H1 (cell line): ENCODE data around the gene GNG12. TPM values are rescaled to one million over a fixed set of nuclear protein-coding genes. Genes with fewer than 3 reads are reported as not detected.

Source experiments
- CTCF ChIA-PET: fragments of 300-600 bp; sonication (Branson Sonifier 250); formaldehyde crosslinking; loops from one replicate; lab custom pipeline; 2021; ENCODE audit not compliant: partially characterized antibody; lab: Charles Lee
- POLR2A ChIA-PET: fragments of 300-600 bp; sonication (Branson Sonifier 250); formaldehyde crosslinking; loops from one replicate; lab custom pipeline; 2021; ENCODE audit warnings: inconsistent platforms; ENCODE audit not compliant: partially characterized antibody; lab: Charles Lee
- DNase-seq, 2 experiments: peaks; one replicate each; pipeline versions ENCODE4 v3.0.0 to v3.0.0-alpha.2; 2010 to 2022; ENCODE audit warnings: low spot score in 2 of 2, low read depth in 1 of 2, mixed read lengths in 1 of 2
- FAIRE-seq: peaks from 2 replicates; lab custom pipeline; 2011; peaks lifted over from hg19 to GRCh38; lab: Jason Lieb, UNC
- H2AFZ ChIP-seq: 2 replicates; pipeline ENCODE4 v1.8.1; 2012; ENCODE audit warnings: low read length, inconsistent platforms
- H2AK5ac ChIP-seq: 2 replicates; pipeline ENCODE4 v1.6.1; 2013; ENCODE audit warnings: low read depth, low read length
- H2BK120ac ChIP-seq: replicated peaks from 2 replicates; pipeline ENCODE3; 2013; ENCODE audit warnings: low read depth, low read length, inconsistent platforms
- H2BK12ac ChIP-seq: 2 replicates; pipeline ENCODE4 v1.6.1; 2013; ENCODE audit warnings: low read depth, low read length
- H2BK15ac ChIP-seq: 2 replicates; pipeline ENCODE4 v1.6.1; 2013; ENCODE audit warnings: low read length
- H2BK20ac ChIP-seq: 2 replicates; pipeline ENCODE4 v1.6.1; 2013; ENCODE audit warnings: low read length
- H2BK5ac ChIP-seq: 2 replicates; pipeline ENCODE4 v1.6.1; 2013; ENCODE audit warnings: low read depth, low read length
- H3K14ac ChIP-seq: 2 replicates; pipeline ENCODE4 v1.6.1; 2013; ENCODE audit warnings: inconsistent platforms; ENCODE audit not compliant: insufficient read length
- H3K18ac ChIP-seq: 2 replicates; pipeline ENCODE4 v1.6.1; 2013; ENCODE audit warnings: low read length; ENCODE audit errors: extremely low read depth
- H3K23ac ChIP-seq: 2 replicates; pipeline ENCODE4 v1.6.1; 2013; ENCODE audit warnings: inconsistent platforms; ENCODE audit not compliant: insufficient read length
- H3K23me2 ChIP-seq: 2 replicates; pipeline ENCODE4 v1.6.1; 2013; ENCODE audit warnings: low read depth, low read length
- H3K27ac ChIP-seq: 2 replicates; pipeline ENCODE4 v1.6.1; 2011; ENCODE audit warnings: low read depth, low read length, inconsistent platforms
- H3K27me3 ChIP-seq, 4 experiments: replicated peaks in 1 of 4; 1 replicate in 1 of 4; 2 replicates in 3 of 4; pipeline versions ENCODE4 v1.6.1 to v1.8.1; 2011 to 2013; ENCODE audit warnings: low read length in 3 of 4, mild to moderate bottlenecking in 3 of 4, inconsistent platforms in 2 of 4, mixed read lengths in 2 of 4, moderate library complexity in 1 of 4; ENCODE audit not compliant: control insufficient read depth in 3 of 4, insufficient read depth in 3 of 4; ENCODE audit errors: extremely low read depth in 1 of 4
- H3K36me3 ChIP-seq, 4 experiments: 2 replicates each; pipeline versions ENCODE4 v1.6.1 to v1.8.1; 2011 to 2013; ENCODE audit warnings: mild to moderate bottlenecking in 4 of 4, low read length in 3 of 4, moderate library complexity in 2 of 4, control low read depth in 1 of 4, inconsistent platforms in 1 of 4; ENCODE audit not compliant: insufficient read depth in 4 of 4, control insufficient read depth in 2 of 4
- H3K4ac ChIP-seq: replicated peaks from 2 replicates; pipeline ENCODE3; 2013; ENCODE audit warnings: low read length, low read depth, mixed read lengths, inconsistent platforms; ENCODE audit not compliant: insufficient read length
- H3K4me1 ChIP-seq, 4 experiments: replicated peaks in 1 of 4; 1 replicate in 1 of 4; 2 replicates in 3 of 4; pipeline versions ENCODE4 v1.6.1 to v1.8.1; 2011 to 2013; ENCODE audit warnings: low read length in 3 of 4, inconsistent platforms in 2 of 4, mixed read lengths in 1 of 4; ENCODE audit not compliant: insufficient read depth in 4 of 4, control insufficient read depth in 3 of 4
- H3K4me2 ChIP-seq, 2 experiments: 2 replicates each; pipeline versions ENCODE4 v1.6.1 to v1.8.1; 2011 to 2013; ENCODE audit warnings: low read depth in 2 of 2, low read length in 2 of 2, control low read depth in 1 of 2, inconsistent platforms in 1 of 2, mild to moderate bottlenecking in 1 of 2; ENCODE audit not compliant: insufficient read depth in 1 of 2
- H3K4me3 ChIP-seq, 4 experiments: fragments of 200-600, 300-600 bp in 1 of 4; sonication (generic), shearing (Covaris generic), sonication (Bioruptor Twin) in 1 of 4; 2 replicates each; pipeline versions ENCODE4 v1.5.1 to v1.8.1; 2011 to 2016; ENCODE audit warnings: low read length in 4 of 4, low read depth in 3 of 4, control low read depth in 2 of 4, inconsistent platforms in 2 of 4, mild to moderate bottlenecking in 2 of 4, mixed read lengths in 1 of 4, moderate library complexity in 1 of 4; ENCODE audit not compliant: insufficient read depth in 2 of 4; ENCODE audit errors: extremely low read depth in 1 of 4
- H3K56ac ChIP-seq: replicated peaks from 2 replicates; pipeline ENCODE3; 2013; ENCODE audit warnings: low read depth, mild to moderate bottlenecking, mixed read lengths, low read length, inconsistent platforms; ENCODE audit not compliant: insufficient read length
- H3K79me1 ChIP-seq: 2 replicates; pipeline ENCODE4 v1.6.1; 2013; ENCODE audit warnings: low read depth, low read length, control low read depth
- H3K79me2 ChIP-seq, 2 experiments: 2 replicates each; pipeline versions ENCODE4 v1.6.1 to v1.8.1; 2012 to 2013; ENCODE audit warnings: low read length in 2 of 2, mild to moderate bottlenecking in 2 of 2, inconsistent platforms in 1 of 2; ENCODE audit not compliant: insufficient read depth in 2 of 2, control insufficient read depth in 1 of 2
- H3K9ac ChIP-seq, 4 experiments: replicated peaks in 1 of 4; 1 replicate in 1 of 4; 2 replicates in 3 of 4; pipeline versions ENCODE4 v1.6.1 to v1.8.1; 2011 to 2013; ENCODE audit warnings: low read depth in 3 of 4, low read length in 3 of 4, control low read depth in 2 of 4, mild to moderate bottlenecking in 2 of 4, moderate library complexity in 2 of 4, inconsistent platforms in 1 of 4; ENCODE audit errors: extremely low read depth in 1 of 4
- H3K9me3 ChIP-seq, 2 experiments: 2 replicates each; pipeline versions ENCODE4 v1.6.1 to v1.8.1; 2012 to 2013; ENCODE audit warnings: mild to moderate bottlenecking in 2 of 2, moderate library complexity in 2 of 2, control low read depth in 1 of 2, inconsistent platforms in 1 of 2, low read depth in 1 of 2, low read length in 1 of 2, mixed read lengths in 1 of 2; ENCODE audit not compliant: insufficient read depth in 2 of 2
- H4K20me1 ChIP-seq, 2 experiments: replicated peaks in 1 of 2; 2 replicates each; pipeline versions ENCODE3 to v1.8.1; 2011 to 2013; ENCODE audit warnings: inconsistent platforms in 2 of 2, low read length in 2 of 2, mild to moderate bottlenecking in 1 of 2; ENCODE audit not compliant: insufficient read depth in 2 of 2, control insufficient read depth in 1 of 2
- H4K5ac ChIP-seq: 2 replicates; pipeline ENCODE4 v1.6.1; 2013; ENCODE audit warnings: low read length, low read depth, mixed read lengths, inconsistent platforms; ENCODE audit not compliant: insufficient read length
- H4K8ac ChIP-seq: 2 replicates; pipeline ENCODE4 v1.8.0; 2013; ENCODE audit warnings: mild to moderate bottlenecking, moderate library complexity, low read length, inconsistent platforms; ENCODE audit not compliant: insufficient read depth; ENCODE audit errors: extremely low read depth
- H4K91ac ChIP-seq: replicated peaks from 2 replicates; pipeline ENCODE3; 2013; ENCODE audit warnings: low read length, mixed read lengths, inconsistent platforms; ENCODE audit not compliant: insufficient read length
- EGR1 ChIP-seq: IDR thresholded peaks from 2 replicates; pipeline ENCODE4 v1.6.1; 2011; ENCODE audit warnings: low read depth, low read length, borderline replicate concordance
- WGBS, 2 experiments: shearing (Covaris generic) in 1 of 2; methylation state at CpG; one replicate each; pipeline versions ENCODE4 v1.1.6 to v1.1.7; 2013 to 2015; ENCODE audit warnings: low lambda C conversion rate in 2 of 2, mixed read lengths in 2 of 2, inconsistent platforms in 1 of 2, low coverage in 1 of 2, missing lambda C conversion rate in 1 of 2; ENCODE audit not compliant: insufficient replicate concordance in 2 of 2, insufficient coverage in 1 of 2, insufficient read length in 1 of 2; ENCODE audit errors: extremely low coverage in 1 of 2, missing lambda C conversion rate in 1 of 2; 5-methylcytosine and 5-hydroxymethylcytosine counted together
- polyA plus RNA-seq, 7 experiments: library from polyadenylated mRNA; depleted of rRNA in 3 of 7; stranded (reverse) in 5 of 7; unstranded in 2 of 7; fragments of >200 nt in 5 of 7; fragments of 200-250 nt in 2 of 7; gene quantifications; 1 replicate in 5 of 7; 2 replicates in 1 of 7; 4 replicates in 1 of 7; pipeline versions ENCODE4 v1.2.1 to v1.2.3, GENCODE V29; 2011 to 2013; ENCODE audit warnings: missing spikeins in 2 of 7, mixed read lengths in 2 of 7
- total RNA-seq: library from RNA; stranded (reverse); fragmentation: NEBNext Ultra II Directional; extraction: Animal tissue kit (Norgen Biotek cat#: 25700); gene quantifications from 2 replicates; pipeline ENCODE4 v1.2.1, GENCODE V29; 2021

GNG12 gene
- total and polyA plus RNA-seq, 2 of the 8 experiments (the other 6 are each of a cell fraction or from before 2014, with no cell fraction given): 11.4 to 35.8 TPM

DNA sequence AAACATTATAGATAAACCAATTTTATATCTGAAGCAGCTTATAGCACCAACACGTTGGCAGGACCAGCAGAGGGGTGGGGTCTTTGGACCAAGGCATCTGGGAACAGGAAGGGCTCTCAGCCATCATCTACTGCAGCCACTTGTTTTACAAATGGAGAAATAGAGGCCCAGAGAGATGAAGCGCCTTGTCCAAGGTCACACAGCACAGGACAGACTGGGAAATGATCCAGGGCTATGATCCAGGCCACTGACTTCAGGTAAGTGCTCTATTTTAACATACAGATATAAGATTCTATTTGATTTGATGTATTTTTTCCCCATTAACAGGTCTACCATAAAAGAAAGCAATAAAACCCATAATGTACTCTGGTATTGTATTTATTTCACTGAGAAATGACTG lies 131.4 kb downstream of the GNG12 start:
- no peaks in the 10 kb centered on the region; a peak in 1 of 8 replicates for H3K36me3 ChIP-seq
- H3K14ac ChIP-seq: no peak overlapping the region
- H3K27ac ChIP-seq: no peak overlapping the region
- H3K79me2 ChIP-seq: no peaks in the 10 kb centered on the region
- no peaks in the 10 kb centered on the region for H3K79me1 ChIP-seq
- WGBS, 2 experiments: 85% methylated on average over 2 of the region's 2 CpGs; no CpG with 5 or more reads in 1 of the 2 experiments
- POLR2A ChIA-PET: interaction anchor here (1.6 kb wide), 1 partner anchor 13 kb away, joined by 6 read pairs; no protein-coding TSS in a partner anchor
- FAIRE-seq: no peak
- no peaks in the 10 kb centered on the region for H3K27me3 ChIP-seq
- no peak for TF ChIP-seq EGR1
- TF ChIP-seq, all 59 proteins: peak for 0
- Histone ChIP-seq H3K4ac (no peak overlapping the region), H3K56ac (no peak overlapping the region), H4K91ac (no peak overlapping the region), H2BK20ac (no peak overlapping the region), H2AK5ac (no peak overlapping the region), H4K5ac (no peak overlapping the region), H3K18ac (no peak overlapping the region), H3K9ac (no peak overlapping the region), H3K4me1 (peaks cover 0 to 3% (median 0%) of the 10 kb centered on the region in 4 experiments; a peak in 2 of 7 replicates), H3K23ac (no peak overlapping the region), H2BK5ac (no peak overlapping the region), H4K8ac (no peak overlapping the region), H2AFZ (no peak overlapping the region), H2BK15ac (no peak overlapping the region), H4K20me1 (no peaks in the 10 kb centered on the region), H2BK12ac (no peak overlapping the region), H3K23me2 (no peaks in the 10 kb centered on the region), H3K4me3 (no peak overlapping the region), H2BK120ac (no peak overlapping the region), H3K4me2 (no peak overlapping the region), H3K9me3 (no peaks in the 10 kb centered on the region)
- CTCF ChIA-PET: interaction anchor here (0.6 to 2.7 kb wide), 10 partner anchors 11 to 173 kb away, joined by 3 to 12 read pairs (median 5); no protein-coding TSS in a partner anchor
- no peak for DNase-seq
